CD14-positive monocyte (primary cell): ENCODE results near the gene TMEM132E. TPM values are rescaled to one million over a fixed set of nuclear protein-coding genes. Genes with fewer than 3 reads are reported as not detected.

Experiments used
- DNase-seq, 3 donors: peaks; one replicate each; pipeline ENCODE4 v3.0.0-alpha.2; 2011 to 2022
- H2AFZ ChIP-seq: 2 replicates; pipeline ENCODE4 v1.6.0; 2012; ENCODE audit warnings: mild to moderate bottlenecking, low read depth, low read length, inconsistent platforms; ENCODE audit not compliant: insufficient read depth, poor library complexity, severe bottlenecking
- H3K27ac ChIP-seq, 2 donors: 1 replicate in 1 of 2; 2 replicates in 1 of 2; pipeline ENCODE4 v1.5.1; 2012 to 2013; ENCODE audit warnings: low read length in 2 of 2, control low read depth in 1 of 2, inconsistent platforms in 1 of 2, low read depth in 1 of 2, mild to moderate bottlenecking in 1 of 2
- H3K27me3 ChIP-seq, 2 donors: one replicate each; pipeline versions ENCODE4 v1.6.0 to v1.6.1; 2011 to 2013; ENCODE audit warnings: low read length in 2 of 2; ENCODE audit not compliant: control insufficient read depth in 2 of 2, insufficient read depth in 2 of 2
- H3K36me3 ChIP-seq, 2 donors: replicated peaks in 1 of 2; 1 replicate in 1 of 2; 2 replicates in 1 of 2; pipeline versions ENCODE4 v1.5.1 to v1.6.1; 2012 to 2013; ENCODE audit warnings: low read length in 2 of 2, control low read depth in 1 of 2, inconsistent platforms in 1 of 2, mild to moderate bottlenecking in 1 of 2; ENCODE audit not compliant: insufficient read depth in 2 of 2, control insufficient read depth in 1 of 2
- H3K4me1 ChIP-seq, 2 donors: 1 replicate in 1 of 2; 2 replicates in 1 of 2; pipeline versions ENCODE4 v1.5.1 to v1.6.1; 2012 to 2013; ENCODE audit warnings: low read length in 2 of 2, control low read depth in 1 of 2, inconsistent platforms in 1 of 2, mild to moderate bottlenecking in 1 of 2, moderate library complexity in 1 of 2; ENCODE audit not compliant: insufficient read depth in 2 of 2, control insufficient read depth in 1 of 2
- H3K4me2 ChIP-seq: replicated peaks from 2 replicates; pipeline ENCODE3; 2012; ENCODE audit warnings: low read length, moderate library complexity, mild to moderate bottlenecking; ENCODE audit not compliant: poor library complexity, severe bottlenecking; ENCODE audit errors: extremely low read depth
- H3K4me3 ChIP-seq, 3 experiments: fragments of 200-600 bp in 1 of 3; sonication (generic) in 1 of 3; replicated peaks in 1 of 3; 1 replicate in 2 of 3; 2 replicates in 1 of 3; pipeline ENCODE4 v1.5.1; 2011 to 2013; ENCODE audit warnings: low read length in 3 of 3, mild to moderate bottlenecking in 3 of 3, control low read depth in 2 of 3, low read depth in 2 of 3, inconsistent platforms in 1 of 3, moderate library complexity in 1 of 3
- H3K79me2 ChIP-seq: 2 replicates; pipeline ENCODE4 v1.6.0; 2012; ENCODE audit warnings: mild to moderate bottlenecking, control low read depth, inconsistent platforms, low read length, moderate library complexity; ENCODE audit not compliant: insufficient read depth
- H3K9ac ChIP-seq: 2 replicates; pipeline ENCODE4 v1.6.0; 2017; ENCODE audit warnings: low read length, mild to moderate bottlenecking; ENCODE audit not compliant: insufficient read depth, poor library complexity, severe bottlenecking
- H3K9me3 ChIP-seq, 2 donors: replicated peaks in 1 of 2; 1 replicate in 1 of 2; 2 replicates in 1 of 2; pipeline versions ENCODE4 v1.5.1 to v1.6.1; 2012 to 2013; ENCODE audit warnings: low read length in 2 of 2, control low read depth in 1 of 2; ENCODE audit not compliant: control insufficient read depth in 1 of 2, insufficient read depth in 1 of 2
- H4K20me1 ChIP-seq: 2 replicates; pipeline ENCODE4 v1.6.0; 2012; ENCODE audit warnings: mild to moderate bottlenecking, low read length, control low read depth, moderate library complexity; ENCODE audit not compliant: insufficient read depth
- H3K27ac Mint-ChIP-seq, 7 donors: one replicate each; pipeline ENCODE4 v1.8.0; 2020; ENCODE audit warnings: mild to moderate bottlenecking in 7 of 7, mixed read lengths in 7 of 7, moderate library complexity in 6 of 7, inconsistent platforms in 2 of 7
- H3K27me3 Mint-ChIP-seq, 3 donors: one replicate each; pipeline ENCODE4 v1.8.0; 2021 to 2022; ENCODE audit warnings: low read depth in 3 of 3, mild to moderate bottlenecking in 3 of 3, mixed read lengths in 3 of 3, moderate library complexity in 3 of 3, inconsistent platforms in 1 of 3
- H3K36me3 Mint-ChIP-seq, 2 donors: one replicate each; pipeline ENCODE4 v1.8.0; 2020; ENCODE audit warnings: mixed read lengths in 2 of 2, inconsistent platforms in 1 of 2, mild to moderate bottlenecking in 1 of 2
- H3K4me1 Mint-ChIP-seq: one replicate; pipeline ENCODE4 v1.8.0; 2020; ENCODE audit warnings: mild to moderate bottlenecking, mixed read lengths
- H3K4me3 Mint-ChIP-seq, 2 donors: one replicate each; pipeline ENCODE4 v1.8.0; 2020; ENCODE audit warnings: mild to moderate bottlenecking in 2 of 2, mixed read lengths in 2 of 2, moderate library complexity in 1 of 2
- H3K9me3 Mint-ChIP-seq, 7 donors: one replicate each; pipeline ENCODE4 v1.8.0; 2020 to 2022; ENCODE audit warnings: mixed read lengths in 7 of 7, mild to moderate bottlenecking in 6 of 7, moderate library complexity in 6 of 7, inconsistent platforms in 2 of 7
- CTCF ChIP-seq: fragments of 200-600 bp; IDR thresholded peaks from one replicate; pipeline ENCODE4 v1.8.0; 2022; ENCODE audit warnings: antibody characterized with exemption, mild to moderate bottlenecking
- WGBS: methylation state at CpG from one replicate; pipeline ENCODE4 v1.1.5; 2013; ENCODE audit warnings: missing lambda C conversion rate; ENCODE audit not compliant: insufficient coverage; 5-methylcytosine and 5-hydroxymethylcytosine counted together
- intact Hi-C, 2 donors: fragments of 100-400 bp; cut with micrococcal nuclease; formaldehyde crosslinking; loops; one replicate each; pipeline versions ENCODE4 v1.15.0 to v1.15.1; 2023
- polyA plus RNA-seq, 3 donors: library from polyadenylated mRNA; depleted of rRNA in 1 of 3; unstranded in 2 of 3; stranded (reverse) in 1 of 3; fragments of 300-500 nt in 2 of 3; fragments of >200 nt in 1 of 3; fragmentation: Illumina TruSeq in 2 of 3; gene quantifications; 1 replicate in 2 of 3; 2 replicates in 1 of 3; pipeline ENCODE4 v1.2.3, GENCODE V29; 2012 to 2021

Gene TMEM132E
- polyA plus RNA-seq, 3 donors = not detected

DNA sequence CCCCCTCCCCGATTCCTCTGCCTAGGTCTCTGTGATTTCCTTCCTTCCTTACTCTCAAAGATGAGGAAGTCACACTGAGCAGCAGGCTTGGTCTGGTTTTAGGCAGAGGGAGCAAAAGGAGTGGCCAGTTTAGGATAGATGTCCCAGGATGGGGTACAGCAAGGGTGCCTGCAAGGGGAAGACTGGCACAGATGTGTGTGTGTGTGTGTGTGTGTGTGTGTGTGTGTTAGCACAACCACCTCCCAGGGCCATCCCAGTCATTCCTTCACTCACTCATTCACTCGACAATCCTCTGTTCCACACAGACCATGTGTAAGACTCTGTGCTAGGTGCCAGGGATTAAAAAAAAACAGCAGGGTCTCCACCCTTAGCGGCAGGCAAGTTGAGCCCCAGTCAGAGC, 35.9 kb downstream of the TMEM132E start:
- no peak for DNase-seq
- H3K4me3 Mint-ChIP-seq = no peak overlapping the region
- no peak overlapping the region for H3K27ac ChIP-seq
- no peak overlapping the region for H3K4me2 ChIP-seq
- H3K36me3 ChIP-seq = no peaks in the 10 kb centered on the region
- no peak overlapping the region for H2AFZ ChIP-seq
- H3K27me3 Mint-ChIP-seq = peaks cover 19 to 28% (median 23%) of the 10 kb centered on the region in 3 donors
- H3K9me3 Mint-ChIP-seq = peaks cover 0 to 3% (median 0%) of the 10 kb centered on the region in 7 donors
- intact Hi-C loops = no loop called here
- H4K20me1 ChIP-seq = no peaks in the 10 kb centered on the region
- WGBS = no CpG with 5 or more reads among the region's 3 CpGs
- peaks cover 0 to 19% of the 10 kb centered on the region in 2 donors for H3K27me3 ChIP-seq
- H3K27ac Mint-ChIP-seq = no peak overlapping the region
- H3K4me1 ChIP-seq = no peaks in the 10 kb centered on the region
- no peak overlapping the region for H3K9ac ChIP-seq
- H3K4me1 Mint-ChIP-seq = no peaks in the 10 kb centered on the region
- no peaks in the 10 kb centered on the region for H3K36me3 Mint-ChIP-seq
- H3K79me2 ChIP-seq = no peaks in the 10 kb centered on the region
- H3K4me3 ChIP-seq = no peak overlapping the region
- TF ChIP-seq CTCF = no peak
- H3K9me3 ChIP-seq = no peaks in the 10 kb centered on the region

DNA sequence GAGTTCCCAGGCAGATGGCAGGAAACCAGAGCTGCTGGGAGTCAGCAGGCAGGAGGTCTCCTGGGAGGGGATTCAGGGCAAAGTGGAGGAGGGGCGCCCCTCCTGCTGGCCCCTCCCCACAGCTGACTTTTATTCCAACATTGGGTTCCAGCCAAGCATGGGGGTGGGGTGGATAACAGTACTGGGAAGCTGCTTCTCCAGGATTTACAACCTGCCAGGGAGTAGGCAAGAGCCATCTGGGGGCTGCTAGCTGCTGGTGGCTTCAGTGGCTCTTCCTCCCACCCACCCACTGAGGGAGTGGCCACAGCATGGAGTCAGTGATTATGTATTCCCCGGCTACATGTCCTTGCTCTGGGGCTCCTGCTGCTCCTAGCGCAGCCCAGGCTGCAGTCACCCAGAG, 36.8 kb downstream of the TMEM132E start:
- 52% methylated on average over 2 of the region's 3 CpGs for WGBS
- TF ChIP-seq CTCF = no peak
- Mint-ChIP-seq H3K9me3 (peaks cover 0 to 1% (median 0%) of the 10 kb centered on the region in 7 donors), H3K36me3 (no peaks in the 10 kb centered on the region), H3K27ac (no peak overlapping the region), H3K4me1 (no peaks in the 10 kb centered on the region), H3K4me3 (no peak overlapping the region), H3K27me3 (peaks cover 14 to 26% (median 17%) of the 10 kb centered on the region in 3 donors)
- intact Hi-C loops = no loop called here
- H3K79me2 ChIP-seq = no peaks in the 10 kb centered on the region
- H3K4me2 ChIP-seq = no peak overlapping the region
- H3K4me3 ChIP-seq = no peak overlapping the region
- H3K27ac ChIP-seq = no peak overlapping the region
- H3K27me3 ChIP-seq = peaks cover 0 to 19% of the 10 kb centered on the region in 2 donors
- no peak for DNase-seq
- H3K36me3 ChIP-seq = no peaks in the 10 kb centered on the region
- no peak overlapping the region for H3K9ac ChIP-seq
- H2AFZ ChIP-seq = no peak overlapping the region
- no peaks in the 10 kb centered on the region for H3K9me3 ChIP-seq
- no peaks in the 10 kb centered on the region for H4K20me1 ChIP-seq
- H3K4me1 ChIP-seq = no peaks in the 10 kb centered on the region
